ENCODE data around the gene CSNK1G2. TPM values are rescaled to one million over a fixed set of nuclear protein-coding genes. Genes with fewer than 3 reads are reported as not detected.

CSNK1G2 gene
- total RNA-seq, 1 donor = 96.7 TPM

DNA sequence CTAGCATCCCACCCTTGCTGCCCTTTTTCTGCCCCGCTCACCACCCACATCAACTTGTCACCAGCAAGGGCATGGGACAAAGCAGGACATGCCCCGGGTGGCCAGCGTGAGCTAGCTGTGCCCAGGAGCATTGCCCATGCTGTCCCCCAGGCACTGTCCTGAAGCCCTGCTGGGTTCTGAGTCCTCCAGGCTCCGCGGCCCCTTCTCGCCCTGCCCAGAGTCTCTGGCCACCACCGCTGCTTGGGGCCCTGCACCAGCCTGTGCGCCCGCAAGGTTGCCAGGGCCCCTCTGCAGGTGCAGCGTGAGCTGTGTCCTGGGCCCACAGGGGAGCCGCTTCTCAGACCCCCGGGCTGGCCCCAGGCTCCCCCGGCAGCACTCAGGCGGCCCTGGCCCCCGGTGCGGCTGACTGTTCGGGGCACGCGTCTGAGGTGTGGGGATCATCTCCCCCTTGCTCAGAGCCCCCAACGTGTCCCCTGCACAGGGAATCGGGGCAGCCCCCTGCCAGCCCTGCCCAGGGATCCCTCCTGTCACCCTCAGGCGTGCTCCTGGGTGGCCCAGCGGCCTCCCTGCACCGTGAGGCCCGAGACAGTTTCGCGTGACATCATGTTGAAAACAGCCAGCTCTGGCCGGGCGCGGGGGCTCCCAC, 4.1 kb downstream of the CSNK1G2 start:
- Histone ChIP-seq H3K4me3 (ENCODE audit: low read length) (no peak overlapping the region), H3K4me1 (ENCODE audit: insufficient read depth, low read length) (peaks cover 57% of the 10 kb centered on the region), H3K9me3 (ENCODE audit: low read depth, low read length) (no peaks in the 10 kb centered on the region), H3K27me3 (ENCODE audit: insufficient read depth, low read length) (no peaks in the 10 kb centered on the region)

DNA sequence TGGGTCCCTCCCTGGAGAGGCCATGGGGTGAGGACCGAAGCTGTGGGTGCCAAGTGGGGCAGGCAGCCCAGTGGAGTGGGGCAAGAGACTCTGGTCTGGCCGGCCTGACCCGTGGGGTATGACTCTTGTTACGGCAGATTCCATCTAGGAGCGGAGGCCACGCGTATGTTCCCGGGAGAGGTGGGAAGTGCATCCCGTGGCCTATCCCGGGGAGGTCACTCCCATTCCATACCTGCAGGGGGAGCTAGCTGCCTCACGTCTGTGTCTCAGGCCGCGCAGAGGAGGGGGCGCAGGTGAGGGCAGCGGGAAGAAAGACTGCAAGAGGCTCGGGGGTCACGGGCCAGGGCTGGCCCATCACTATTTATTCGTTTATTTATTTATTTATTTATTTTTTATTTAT, 4.9 kb downstream of the CSNK1G2 start:
- no peak overlapping the region for H3K4me3 ChIP-seq (ENCODE audit: low read length)
- no peaks in the 10 kb centered on the region for H3K9me3 ChIP-seq (ENCODE audit: low read depth, low read length)
- H3K27me3 ChIP-seq (ENCODE audit: insufficient read depth, low read length) = no peaks in the 10 kb centered on the region
- H3K4me1 ChIP-seq (ENCODE audit: insufficient read depth, low read length) = peaks cover 53% of the 10 kb centered on the region

- Histone ChIP-seq H3K9me3 (ENCODE audit: low read depth, low read length) (no peaks in the 10 kb centered on the region), H3K4me3 (ENCODE audit: low read length) (no peak overlapping the region), H3K4me1 (ENCODE audit: insufficient read depth, low read length) (peaks cover 55% of the 10 kb centered on the region), H3K27me3 (ENCODE audit: insufficient read depth, low read length) (no peaks in the 10 kb centered on the region)
Observed at GRCh38 chr19:1947651-1948209, 6.8 kb downstream of the CSNK1G2 start.

DNA sequence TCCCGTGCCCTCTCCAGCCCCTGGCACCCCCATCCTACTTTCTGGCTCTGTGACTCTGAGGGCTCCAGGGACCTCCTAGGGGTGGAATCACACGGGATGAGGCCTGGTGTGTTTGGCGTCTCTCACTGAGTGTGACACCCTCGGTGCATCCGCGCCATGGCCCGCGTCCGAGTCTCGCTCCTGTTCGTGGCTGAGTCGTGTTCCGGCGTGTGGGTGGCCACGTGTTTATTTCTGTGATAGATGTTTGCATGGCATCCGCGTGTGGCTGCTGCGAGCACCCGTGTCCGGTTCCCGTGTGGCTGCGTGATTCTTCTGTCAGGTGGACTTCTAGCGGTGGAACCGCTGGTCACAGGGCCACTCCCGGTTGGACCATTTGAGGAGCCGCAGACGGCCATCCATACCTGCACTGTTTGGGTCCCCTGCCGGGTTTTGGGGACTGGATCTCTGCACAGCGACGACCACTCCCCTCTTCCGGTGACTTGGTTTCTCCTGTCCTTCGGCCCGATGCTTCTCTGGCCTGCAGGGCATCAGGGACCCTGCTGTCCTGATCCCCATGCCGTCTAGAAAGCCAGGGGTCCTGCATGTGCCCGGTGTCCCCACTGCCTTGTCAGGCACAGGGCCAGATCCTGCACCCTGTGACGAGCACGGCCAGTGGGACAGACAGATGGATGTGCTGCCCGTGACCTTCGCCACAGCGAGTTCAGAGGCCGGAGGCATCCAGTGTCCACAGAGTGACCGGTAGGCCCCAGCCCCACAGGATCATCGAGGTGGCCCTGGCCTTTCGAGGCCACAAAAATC, 8.5 kb downstream of the CSNK1G2 start:
- Histone ChIP-seq H3K4me1 (ENCODE audit: insufficient read depth, low read length) (peaks cover 38% of the 10 kb centered on the region), H3K4me3 (ENCODE audit: low read length) (no peak overlapping the region), H3K27me3 (ENCODE audit: insufficient read depth, low read length) (no peaks in the 10 kb centered on the region), H3K9me3 (ENCODE audit: low read depth, low read length) (no peaks in the 10 kb centered on the region)

- Histone ChIP-seq H3K9me3 (ENCODE audit: low read depth, low read length) (no peaks in the 10 kb centered on the region), H3K4me3 (ENCODE audit: low read length) (no peak overlapping the region), H3K4me1 (ENCODE audit: insufficient read depth, low read length) (peaks cover 31% of the 10 kb centered on the region), H3K27me3 (ENCODE audit: insufficient read depth, low read length) (no peaks in the 10 kb centered on the region)
Observed at GRCh38 chr19:1950640-1951039, 9.7 kb downstream of the CSNK1G2 start.

DNA sequence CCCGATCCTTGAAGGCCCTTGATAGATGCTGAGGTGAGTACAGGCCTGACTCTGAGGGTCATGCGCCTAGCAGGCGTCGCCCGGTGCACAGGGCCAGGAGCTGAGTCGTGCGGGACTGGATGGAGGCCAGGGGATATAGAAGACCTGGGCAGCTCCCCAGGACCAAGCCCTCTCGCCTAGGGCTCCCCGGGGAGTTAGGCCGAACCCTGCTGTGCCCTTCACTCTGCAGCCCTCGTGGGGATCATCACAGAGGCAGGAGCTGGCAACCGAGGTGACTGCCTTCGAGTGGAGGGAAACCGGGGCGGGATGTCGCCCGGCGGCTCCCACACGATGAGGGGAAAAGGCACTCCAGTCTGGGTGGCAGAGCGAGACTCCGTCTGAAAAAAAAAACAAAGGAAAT, 11.7 kb downstream of the CSNK1G2 start:
- H3K27me3 ChIP-seq (ENCODE audit: insufficient read depth, low read length) = no peaks in the 10 kb centered on the region
- no peaks in the 10 kb centered on the region for H3K9me3 ChIP-seq (ENCODE audit: low read depth, low read length)
- H3K4me3 ChIP-seq (ENCODE audit: low read length) = no peak overlapping the region
- peaks cover 19% of the 10 kb centered on the region for H3K4me1 ChIP-seq (ENCODE audit: insufficient read depth, low read length)

- Histone ChIP-seq H3K4me1 (ENCODE audit: insufficient read depth, low read length) (peaks cover 15% of the 10 kb centered on the region), H3K27me3 (ENCODE audit: insufficient read depth, low read length) (no peaks in the 10 kb centered on the region), H3K4me3 (ENCODE audit: low read length) (no peak overlapping the region), H3K9me3 (ENCODE audit: low read depth, low read length) (no peaks in the 10 kb centered on the region)
Observed at GRCh38 chr19:1953037-1953436, 12.1 kb downstream of the CSNK1G2 start.

- Histone ChIP-seq H3K4me3 (ENCODE audit: low read length) (no peak overlapping the region), H3K27me3 (ENCODE audit: insufficient read depth, low read length) (no peaks in the 10 kb centered on the region), H3K4me1 (ENCODE audit: insufficient read depth, low read length) (peaks cover 11% of the 10 kb centered on the region), H3K9me3 (ENCODE audit: low read depth, low read length) (no peaks in the 10 kb centered on the region)
Observed at GRCh38 chr19:1953441-1954094, 12.6 kb downstream of the CSNK1G2 start.

DNA sequence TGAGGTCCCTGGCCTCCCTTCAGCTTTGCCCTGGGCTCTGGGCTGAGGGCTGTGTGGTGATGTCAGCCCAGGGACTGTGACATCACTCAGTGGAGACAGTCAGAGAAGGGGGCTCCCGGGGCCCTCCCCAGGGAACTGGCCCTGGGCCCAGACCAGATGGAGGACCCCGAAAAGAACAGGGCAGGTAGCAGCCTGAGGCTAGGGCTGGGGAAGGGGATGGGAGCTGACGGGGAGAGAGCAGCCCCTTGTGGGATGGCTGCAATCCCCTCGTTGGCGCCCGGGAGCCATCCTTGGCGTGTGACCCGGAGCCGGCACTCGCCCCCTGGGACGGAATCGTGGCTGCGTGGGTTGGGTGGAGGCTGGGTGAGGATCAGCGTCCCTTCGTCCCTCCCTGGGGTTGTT, 13.6 kb downstream of the CSNK1G2 start:
- Histone ChIP-seq H3K9me3 (ENCODE audit: low read depth, low read length) (no peaks in the 10 kb centered on the region), H3K27me3 (ENCODE audit: insufficient read depth, low read length) (no peaks in the 10 kb centered on the region), H3K4me1 (ENCODE audit: insufficient read depth, low read length) (peaks cover 3% of the 10 kb centered on the region), H3K4me3 (ENCODE audit: low read length) (no peak overlapping the region)

GRCh38 chr19:1955171-1956121, 14.5 kb downstream of the CSNK1G2 start:
- Histone ChIP-seq H3K27me3 (ENCODE audit: insufficient read depth, low read length) (no peaks in the 10 kb centered on the region), H3K4me3 (ENCODE audit: low read length) (no peak overlapping the region), H3K4me1 (ENCODE audit: insufficient read depth, low read length) (peaks cover 3% of the 10 kb centered on the region), H3K9me3 (ENCODE audit: low read depth, low read length) (no peaks in the 10 kb centered on the region)

- H3K4me3 ChIP-seq (ENCODE audit: low read length) = no peak overlapping the region
- H3K9me3 ChIP-seq (ENCODE audit: low read depth, low read length) = no peaks in the 10 kb centered on the region
- H3K4me1 ChIP-seq (ENCODE audit: insufficient read depth, low read length) = peaks cover 3% of the 10 kb centered on the region
- no peaks in the 10 kb centered on the region for H3K27me3 ChIP-seq (ENCODE audit: insufficient read depth, low read length)
Observed at GRCh38 chr19:1956122-1956494, 15.1 kb downstream of the CSNK1G2 start.

DNA sequence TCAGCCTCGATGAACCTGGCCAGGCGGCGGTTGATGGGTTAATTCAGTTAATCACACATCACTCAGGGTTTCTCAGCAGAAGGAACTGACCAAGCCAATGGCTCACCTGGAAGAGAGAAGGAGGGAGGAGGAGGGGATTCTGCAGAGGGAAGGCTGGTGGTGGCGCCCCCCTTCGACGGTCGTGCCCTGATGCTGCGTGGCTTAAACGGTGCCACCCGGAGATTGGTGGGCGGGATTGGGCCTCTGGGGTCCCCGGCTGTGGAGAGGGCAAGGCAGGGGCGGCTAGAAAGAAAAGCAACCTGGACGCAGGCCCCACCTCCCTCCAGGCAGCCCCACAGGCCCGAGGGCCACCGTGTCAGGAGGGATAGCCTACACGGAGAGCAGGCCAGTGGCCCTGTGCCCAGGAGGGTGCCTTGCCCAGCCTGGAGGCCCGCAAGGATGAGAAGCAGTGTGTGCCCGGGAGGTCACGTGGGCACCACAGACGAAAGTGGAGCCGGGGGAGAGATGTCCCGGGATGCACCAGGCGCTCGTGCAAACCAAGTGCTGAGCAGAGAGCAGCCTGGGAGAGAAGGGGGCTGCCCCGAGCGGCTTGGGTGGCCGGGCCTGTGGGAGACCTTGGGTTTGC, 16.0 kb downstream of the CSNK1G2 start:
- Histone ChIP-seq H3K4me3 (ENCODE audit: low read length) (no peak overlapping the region), H3K9me3 (ENCODE audit: low read depth, low read length) (no peaks in the 10 kb centered on the region), H3K4me1 (ENCODE audit: insufficient read depth, low read length) (no peaks in the 10 kb centered on the region), H3K27me3 (ENCODE audit: insufficient read depth, low read length) (no peaks in the 10 kb centered on the region)

GRCh38 chr19:1957562-1958248, 16.7 kb downstream of the CSNK1G2 start:
- Histone ChIP-seq H3K4me1 (ENCODE audit: insufficient read depth, low read length) (no peaks in the 10 kb centered on the region), H3K27me3 (ENCODE audit: insufficient read depth, low read length) (no peaks in the 10 kb centered on the region), H3K4me3 (ENCODE audit: low read length) (no peak overlapping the region), H3K9me3 (ENCODE audit: low read depth, low read length) (no peaks in the 10 kb centered on the region)
